ENCODE measurements around the gene SGO1. TPM values are rescaled to one million over a fixed set of nuclear protein-coding genes. Genes with fewer than 3 reads are reported as not detected.

The SGO1 gene
- polyA plus RNA-seq, 1 of the 3 experiments (the other 2 are of a cell fraction) = 2.2 TPM

DNA sequence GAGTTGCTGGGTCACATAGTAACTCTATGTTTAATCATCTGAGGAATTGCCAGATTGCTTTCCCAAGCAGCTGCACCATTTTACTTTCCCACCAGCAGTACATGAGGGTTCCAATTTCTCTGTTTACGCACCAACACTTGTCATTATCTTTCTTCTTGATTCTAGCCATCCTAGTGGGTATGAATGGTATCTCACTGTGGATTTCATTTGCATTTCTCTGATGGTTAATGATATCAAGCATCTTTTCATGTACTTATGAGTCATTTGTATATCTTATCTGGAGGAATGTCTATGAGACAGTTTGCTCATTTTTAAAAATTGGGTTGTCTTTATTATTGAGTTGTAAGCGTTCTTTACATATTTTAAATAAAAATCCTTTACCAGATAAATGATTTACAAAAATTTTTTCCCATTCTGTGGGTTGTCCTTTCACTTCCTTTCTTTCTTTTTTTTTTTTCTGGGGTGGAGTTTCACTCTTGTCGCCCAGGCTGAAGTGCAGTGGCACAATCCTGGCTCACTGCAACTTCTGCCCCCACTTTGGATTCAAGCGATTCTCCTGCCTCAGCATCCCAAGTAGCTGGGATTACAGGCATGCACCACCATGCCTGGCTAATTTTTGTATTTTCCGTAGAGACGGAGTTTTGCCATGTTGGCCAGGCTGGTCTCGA is 8.9 kb upstream of the SGO1 start (continued):
- no peak for TF ChIP-seq TEAD4 (IDR thresholded peaks at IDR 0.05; ENCODE audit: borderline replicate concordance, insufficient read depth)

GRCh38 chr3:20190991-20191390 is 5.0 kb upstream of the SGO1 start:
- ChIA-PET POLR2A (no interaction called here), CTCF (no interaction called here)

DNA sequence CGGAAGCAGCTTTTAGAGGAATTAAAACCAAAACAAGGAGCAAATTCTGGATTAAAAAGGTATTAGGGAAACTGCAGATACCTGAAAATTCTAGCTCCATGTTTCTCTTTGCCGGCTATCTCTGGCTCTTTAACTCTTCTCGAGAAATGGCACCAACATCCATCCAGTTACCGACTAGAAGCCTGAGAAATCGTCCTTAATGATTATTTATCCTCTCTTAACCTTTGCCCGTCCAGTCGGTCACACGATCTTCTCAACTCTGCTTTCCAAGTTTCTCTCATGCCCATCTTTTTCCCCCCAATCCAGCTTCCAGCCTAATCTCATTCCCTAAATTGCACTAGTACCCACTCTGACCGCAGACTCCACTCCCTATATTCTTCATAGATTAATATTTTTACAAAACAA is 596 bp upstream of the SGO1 start:
- Histone ChIP-seq H3K36me3 (replicated peaks in 1 of 2; ENCODE audit: control insufficient read depth in 1 of 2, insufficient read depth in 2 of 2, low read length in 1 of 2) (peaks cover 0 to 4% of the 10 kb centered on the region in 2 experiments), H2AFZ (ENCODE audit: low read depth) (peak overlapping the region; percentile 94), H3K4me2 (peak overlapping the region; percentile 93), H3K9me3 (no peaks in the 10 kb centered on the region), H3K4me3 (ENCODE audit: low read depth in 2 of 2, low read length in 1 of 2) (peak overlapping the region; percentile 77 to 97), H3K9me2 (no peaks in the 10 kb centered on the region), H3K79me2 (ENCODE audit: insufficient read depth) (peaks cover 32% of the 10 kb centered on the region), H3K27ac (ENCODE audit: low read depth in 2 of 2, low read length in 1 of 2) (peak overlapping the region; percentile 87 to 96), H4K20me1 (ENCODE audit: insufficient read depth) (no peaks in the 10 kb centered on the region), H3K4me1 (ENCODE audit: control insufficient read depth in 1 of 2, insufficient read depth in 2 of 2, low read depth in 1 of 2, low read length in 1 of 2) (peaks cover 14 to 18% of the 10 kb centered on the region in 2 experiments; a peak in 3 of 4 replicates), H3K27me3 (ENCODE audit: insufficient read depth) (no peaks in the 10 kb centered on the region), H3F3A (replicated peaks; ENCODE audit: insufficient read depth) (no peaks in the 10 kb centered on the region), H3K9ac (peak overlapping the region; percentile 85)
- peak; percentile 16 for DNase-seq
- no peak for TF ChIP-seq SMC3 (IDR thresholded peaks at IDR 0.05; ENCODE audit: low read depth, low read length)
- no peak for TF ChIP-seq ELF1 (IDR thresholded peaks at IDR 0.05)
- TF ChIP-seq, protein P1, sequence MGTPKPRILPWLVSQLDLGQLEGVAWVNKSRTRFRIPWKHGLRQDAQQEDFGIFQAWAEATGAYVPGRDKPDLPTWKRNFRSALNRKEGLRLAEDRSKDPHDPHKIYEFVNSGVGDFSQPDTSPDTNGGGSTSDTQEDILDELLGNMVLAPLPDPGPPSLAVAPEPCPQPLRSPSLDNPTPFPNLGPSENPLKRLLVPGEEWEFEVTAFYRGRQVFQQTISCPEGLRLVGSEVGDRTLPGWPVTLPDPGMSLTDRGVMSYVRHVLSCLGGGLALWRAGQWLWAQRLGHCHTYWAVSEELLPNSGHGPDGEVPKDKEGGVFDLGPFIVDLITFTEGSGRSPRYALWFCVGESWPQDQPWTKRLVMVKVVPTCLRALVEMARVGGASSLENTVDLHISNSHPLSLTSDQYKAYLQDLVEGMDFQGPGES (IDR thresholded peaks at IDR 0.05; ENCODE audit: low read depth, low read length) = no peak
- ChIA-PET CTCF (no interaction called here), POLR2A (no interaction called here)
- WGBS (ENCODE audit: low lambda C conversion rate) = 4% methylated on average over 9 of the region's 9 CpGs

More at GRCh38 chr3:20190991-20191390, 5.0 kb upstream of the SGO1 start:
- Histone ChIP-seq H3K27ac (ENCODE audit: low read depth in 2 of 2, low read length in 1 of 2) (no peak overlapping the region), H3K79me2 (ENCODE audit: insufficient read depth) (no peaks in the 10 kb centered on the region), H3K4me3 (ENCODE audit: low read depth in 2 of 2, low read length in 1 of 2) (no peak overlapping the region), H2AFZ (ENCODE audit: low read depth) (no peak overlapping the region), H3K36me3 (replicated peaks in 1 of 2; ENCODE audit: control insufficient read depth in 1 of 2, insufficient read depth in 2 of 2, low read length in 1 of 2) (no peaks in the 10 kb centered on the region), H3K4me2 (no peak overlapping the region), H3K9me2 (no peaks in the 10 kb centered on the region), H3K9ac (no peak overlapping the region), H3F3A (replicated peaks; ENCODE audit: insufficient read depth) (no peaks in the 10 kb centered on the region), H3K9me3 (no peaks in the 10 kb centered on the region), H4K20me1 (ENCODE audit: insufficient read depth) (no peaks in the 10 kb centered on the region), H3K4me1 (ENCODE audit: control insufficient read depth in 1 of 2, insufficient read depth in 2 of 2, low read depth in 1 of 2, low read length in 1 of 2) (peaks cover 6% of the 10 kb centered on the region in 2 experiments; a peak in 3 of 4 replicates), H3K27me3 (ENCODE audit: insufficient read depth) (no peaks in the 10 kb centered on the region)
- no peak for DNase-seq
- 55% methylated on average over 5 of the region's 5 CpGs for WGBS (ENCODE audit: low lambda C conversion rate)
- TF ChIP-seq FOSL2 (IDR thresholded peaks at IDR 0.05; ENCODE audit: borderline replicate concordance, low read depth) = no peak
- TF ChIP-seq, protein P2, sequence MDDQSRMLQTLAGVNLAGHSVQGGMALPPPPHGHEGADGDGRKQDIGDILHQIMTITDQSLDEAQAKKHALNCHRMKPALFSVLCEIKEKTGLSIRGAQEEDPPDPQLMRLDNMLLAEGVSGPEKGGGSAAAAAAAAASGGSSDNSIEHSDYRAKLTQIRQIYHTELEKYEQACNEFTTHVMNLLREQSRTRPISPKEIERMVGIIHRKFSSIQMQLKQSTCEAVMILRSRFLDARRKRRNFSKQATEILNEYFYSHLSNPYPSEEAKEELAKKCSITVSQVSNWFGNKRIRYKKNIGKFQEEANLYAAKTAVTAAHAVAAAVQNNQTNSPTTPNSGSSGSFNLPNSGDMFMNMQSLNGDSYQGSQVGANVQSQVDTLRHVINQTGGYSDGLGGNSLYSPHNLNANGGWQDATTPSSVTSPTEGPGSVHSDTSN (IDR thresholded peaks at IDR 0.05) = no peak

- peaks cover 14 to 18% of the 10 kb centered on the region in 2 experiments; a peak in 3 of 4 replicates for H3K4me1 ChIP-seq (ENCODE audit: control insufficient read depth in 1 of 2, insufficient read depth in 2 of 2, low read depth in 1 of 2, low read length in 1 of 2)
- peak overlapping the region; percentile 93 for H3K4me2 ChIP-seq
- H3K36me3 ChIP-seq (replicated peaks in 1 of 2; ENCODE audit: control insufficient read depth in 1 of 2, insufficient read depth in 2 of 2, low read length in 1 of 2) = peaks cover 4% of the 10 kb centered on the region in 2 experiments
- H3K4me3 ChIP-seq (ENCODE audit: low read depth in 2 of 2, low read length in 1 of 2) = peak overlapping the region; percentile 77 to 97
- H2AFZ ChIP-seq (ENCODE audit: low read depth) = peak overlapping the region; percentile 89
- H3K79me2 ChIP-seq (ENCODE audit: insufficient read depth) = peaks cover 38% of the 10 kb centered on the region
- ChIA-PET POLR2A (no interaction called here), CTCF (interaction anchor here (0.8 kb wide), 1 partner anchor 11 kb away, joined by 3 read pairs; no protein-coding TSS in a partner anchor)
- peak overlapping the region; percentile 25 to 67 for H3K27ac ChIP-seq (ENCODE audit: low read depth in 2 of 2, low read length in 1 of 2)
- H4K20me1 ChIP-seq (ENCODE audit: insufficient read depth) = no peaks in the 10 kb centered on the region
- TF ChIP-seq MEF2A (IDR thresholded peaks at IDR 0.05; ENCODE audit: borderline replicate concordance, low read depth) (no peak), GATA2 (CRISPR knock-in tag; IDR thresholded peaks at IDR 0.05) (no peak)
- no peaks in the 10 kb centered on the region for H3K9me2 ChIP-seq
- H3K9me3 ChIP-seq = no peaks in the 10 kb centered on the region
- DNase-seq = peak; percentile 26
- H3F3A ChIP-seq (replicated peaks; ENCODE audit: insufficient read depth) = no peaks in the 10 kb centered on the region
- 0% methylated on average over 12 of the region's 12 CpGs for WGBS (ENCODE audit: low lambda C conversion rate)
- H3K27me3 ChIP-seq (ENCODE audit: insufficient read depth) = no peaks in the 10 kb centered on the region
- H3K9ac ChIP-seq = peak overlapping the region; percentile 85
Observed at GRCh38 chr3:20185331-20185678, 701 bp downstream of the SGO1 start.

All from SK-N-SH (cell line).